Ishikawa (cell line): ENCODE measurements around the gene ASPSCR1.

ENCODE experiments used
- CEBPB ChIP-seq: IDR thresholded peaks from 2 replicates; pipeline ENCODE4 v1.6.1; 2012
- CREB1 ChIP-seq: IDR thresholded peaks from 2 replicates; pipeline ENCODE4 v1.6.1; 2012; ENCODE audit warnings: low read depth
- EGR1 ChIP-seq: IDR thresholded peaks from 2 replicates; pipeline ENCODE4 v1.6.1; 2012
- EP300 ChIP-seq: IDR thresholded peaks from 2 replicates; pipeline ENCODE4 v1.6.1; 2012; ENCODE audit warnings: borderline replicate concordance
- FOXM1 ChIP-seq: IDR thresholded peaks from 2 replicates; pipeline ENCODE4 v1.6.1; 2012; ENCODE audit warnings: low read depth, borderline replicate concordance
- NFIC ChIP-seq: IDR thresholded peaks from 2 replicates; pipeline ENCODE4 v1.6.1; 2012
- RAD21 ChIP-seq: IDR thresholded peaks from 2 replicates; pipeline ENCODE4 v1.6.1; 2012; ENCODE audit warnings: low read depth
- TAF1 ChIP-seq: IDR thresholded peaks from 2 replicates; pipeline ENCODE4 v1.6.1; 2012; ENCODE audit warnings: low read depth, mild to moderate bottlenecking
- TCF12 ChIP-seq: IDR thresholded peaks from 2 replicates; pipeline ENCODE4 v1.6.1; 2012; ENCODE audit warnings: low read depth
- TEAD4 ChIP-seq: IDR thresholded peaks from 2 replicates; pipeline ENCODE4 v1.6.1; 2012
- YY1 ChIP-seq: IDR thresholded peaks from 2 replicates; pipeline ENCODE4 v1.6.1; 2012; ENCODE audit warnings: low read depth
- ZBTB7A ChIP-seq: IDR thresholded peaks from 2 replicates; pipeline ENCODE4 v1.6.1; 2012; ENCODE audit warnings: low read depth
- TF ChIP-seq, protein P1 (sequence below): IDR thresholded peaks from 2 replicates; pipeline ENCODE4 v1.6.1; 2012
- TF ChIP-seq, protein P2 (sequence below): IDR thresholded peaks from 2 replicates; pipeline ENCODE4 v1.6.1; 2012; ENCODE audit warnings: low read depth, mild to moderate bottlenecking
- TF ChIP-seq, protein P3 (sequence below): IDR thresholded peaks from 2 replicates; pipeline ENCODE4 v1.6.1; 2012

The ASPSCR1 gene

DNA sequence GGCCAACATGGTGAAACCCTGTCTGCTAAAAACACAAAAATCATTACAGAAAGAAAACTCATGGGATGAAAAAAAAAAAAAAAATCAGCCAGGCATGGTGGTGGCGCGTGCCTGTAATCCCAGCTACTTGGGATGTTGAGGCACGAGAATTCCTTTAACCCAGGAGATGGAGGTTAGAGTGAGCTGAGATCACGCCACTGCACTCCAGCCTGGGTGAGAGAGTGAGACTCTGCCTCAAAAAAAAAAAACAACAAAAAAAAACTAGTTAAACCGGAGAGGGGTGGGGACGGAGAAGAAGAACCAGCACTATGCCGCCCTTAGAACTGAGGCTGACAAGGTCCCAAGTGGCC lies 9.1 kb upstream of the ASPSCR1 start:
- TF ChIP-seq TCF12 (no peak), YY1 (no peak)

DNA sequence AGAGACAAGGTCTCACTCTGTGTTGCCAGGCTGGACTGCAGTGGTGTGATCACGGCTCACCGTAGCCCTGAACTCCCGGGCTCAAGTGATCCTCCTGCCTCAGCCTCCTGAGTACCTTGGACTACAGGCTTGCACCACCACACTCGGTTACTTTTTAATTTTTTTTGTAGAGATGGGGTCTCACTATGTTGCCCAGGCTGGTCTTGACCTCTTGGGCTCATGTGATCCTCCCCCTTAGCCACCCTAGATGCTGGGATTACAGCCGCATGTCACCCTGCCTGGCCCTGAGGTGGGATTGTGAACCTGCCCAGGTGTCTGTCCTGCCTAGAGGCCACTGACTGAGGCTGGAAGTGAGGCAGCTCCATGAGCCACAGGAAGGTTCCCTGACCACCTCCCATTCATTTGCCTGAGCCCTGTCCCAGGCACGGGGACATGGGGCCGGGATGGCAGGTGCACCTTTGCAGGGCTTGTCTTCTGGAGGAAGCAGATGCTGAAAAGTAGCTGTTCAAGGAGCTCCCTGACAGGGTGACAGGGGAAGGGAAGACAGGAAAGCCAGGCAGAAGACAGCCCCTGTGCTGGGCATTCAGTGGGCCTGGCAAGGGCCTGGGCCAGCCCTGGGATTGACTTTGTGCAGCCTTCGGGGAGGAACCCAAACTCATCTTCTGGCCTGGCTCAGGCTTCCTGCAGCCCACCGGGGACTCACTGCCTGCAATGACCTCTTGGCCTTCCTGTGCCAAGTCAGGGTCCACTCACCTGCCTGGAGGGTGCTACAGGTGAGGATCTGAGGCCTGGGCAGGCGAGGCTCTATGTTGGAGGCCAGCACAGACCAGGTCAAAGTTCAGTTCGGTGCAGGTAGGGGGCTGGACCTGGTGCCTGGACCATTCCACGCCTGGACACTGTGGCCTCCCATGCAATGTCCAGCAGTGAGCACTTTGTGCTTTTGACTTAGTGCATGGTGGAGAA lies 8.3 kb upstream of the ASPSCR1 start:
- no peak for TF ChIP-seq CEBPB
- no peak for TF ChIP-seq CREB1
- TF ChIP-seq TCF12: no peak
- TF ChIP-seq, protein P1, sequence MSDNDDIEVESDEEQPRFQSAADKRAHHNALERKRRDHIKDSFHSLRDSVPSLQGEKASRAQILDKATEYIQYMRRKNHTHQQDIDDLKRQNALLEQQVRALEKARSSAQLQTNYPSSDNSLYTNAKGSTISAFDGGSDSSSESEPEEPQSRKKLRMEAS: no peak
- no peak for TF ChIP-seq NFIC
- TF ChIP-seq, protein P2, sequence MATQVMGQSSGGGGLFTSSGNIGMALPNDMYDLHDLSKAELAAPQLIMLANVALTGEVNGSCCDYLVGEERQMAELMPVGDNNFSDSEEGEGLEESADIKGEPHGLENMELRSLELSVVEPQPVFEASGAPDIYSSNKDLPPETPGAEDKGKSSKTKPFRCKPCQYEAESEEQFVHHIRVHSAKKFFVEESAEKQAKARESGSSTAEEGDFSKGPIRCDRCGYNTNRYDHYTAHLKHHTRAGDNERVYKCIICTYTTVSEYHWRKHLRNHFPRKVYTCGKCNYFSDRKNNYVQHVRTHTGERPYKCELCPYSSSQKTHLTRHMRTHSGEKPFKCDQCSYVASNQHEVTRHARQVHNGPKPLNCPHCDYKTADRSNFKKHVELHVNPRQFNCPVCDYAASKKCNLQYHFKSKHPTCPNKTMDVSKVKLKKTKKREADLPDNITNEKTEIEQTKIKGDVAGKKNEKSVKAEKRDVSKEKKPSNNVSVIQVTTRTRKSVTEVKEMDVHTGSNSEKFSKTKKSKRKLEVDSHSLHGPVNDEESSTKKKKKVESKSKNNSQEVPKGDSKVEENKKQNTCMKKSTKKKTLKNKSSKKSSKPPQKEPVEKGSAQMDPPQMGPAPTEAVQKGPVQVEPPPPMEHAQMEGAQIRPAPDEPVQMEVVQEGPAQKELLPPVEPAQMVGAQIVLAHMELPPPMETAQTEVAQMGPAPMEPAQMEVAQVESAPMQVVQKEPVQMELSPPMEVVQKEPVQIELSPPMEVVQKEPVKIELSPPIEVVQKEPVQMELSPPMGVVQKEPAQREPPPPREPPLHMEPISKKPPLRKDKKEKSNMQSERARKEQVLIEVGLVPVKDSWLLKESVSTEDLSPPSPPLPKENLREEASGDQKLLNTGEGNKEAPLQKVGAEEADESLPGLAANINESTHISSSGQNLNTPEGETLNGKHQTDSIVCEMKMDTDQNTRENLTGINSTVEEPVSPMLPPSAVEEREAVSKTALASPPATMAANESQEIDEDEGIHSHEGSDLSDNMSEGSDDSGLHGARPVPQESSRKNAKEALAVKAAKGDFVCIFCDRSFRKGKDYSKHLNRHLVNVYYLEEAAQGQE: no peak
- no peak for TF ChIP-seq FOXM1
- no peak for TF ChIP-seq EP300
- TF ChIP-seq TEAD4: no peak
- no peak for TF ChIP-seq RAD21
- no peak for TF ChIP-seq ZBTB7A
- no peak for TF ChIP-seq EGR1
- TF ChIP-seq, protein P3, sequence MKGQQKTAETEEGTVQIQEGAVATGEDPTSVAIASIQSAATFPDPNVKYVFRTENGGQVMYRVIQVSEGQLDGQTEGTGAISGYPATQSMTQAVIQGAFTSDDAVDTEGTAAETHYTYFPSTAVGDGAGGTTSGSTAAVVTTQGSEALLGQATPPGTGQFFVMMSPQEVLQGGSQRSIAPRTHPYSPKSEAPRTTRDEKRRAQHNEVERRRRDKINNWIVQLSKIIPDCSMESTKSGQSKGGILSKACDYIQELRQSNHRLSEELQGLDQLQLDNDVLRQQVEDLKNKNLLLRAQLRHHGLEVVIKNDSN: no peak
- TF ChIP-seq YY1: no peak
- no peak for TF ChIP-seq TAF1

DNA sequence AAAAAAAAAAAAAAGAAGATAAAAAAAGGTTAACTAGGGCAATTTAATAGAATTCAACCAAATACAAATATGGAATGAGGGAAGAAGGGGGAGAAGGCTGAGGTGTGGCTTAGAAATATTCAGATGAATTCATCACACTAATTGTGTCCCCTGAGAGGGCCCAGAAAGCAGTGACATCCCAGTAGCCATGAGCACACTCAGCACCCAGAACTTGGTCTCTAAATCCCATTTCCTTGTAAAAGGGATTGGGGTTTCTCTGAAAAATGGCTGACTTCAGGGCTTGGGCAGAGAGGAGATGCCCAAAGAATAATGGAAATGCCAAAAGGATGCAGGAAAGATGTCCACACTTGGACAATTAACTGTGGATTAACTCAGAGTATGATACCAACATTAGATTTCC lies 4.0 kb upstream of the ASPSCR1 start:
- TF ChIP-seq ZBTB7A (no peak), CREB1 (no peak), TCF12 (no peak), EGR1 (no peak), EP300 (no peak), RAD21 (no peak), TEAD4 (no peak)

DNA sequence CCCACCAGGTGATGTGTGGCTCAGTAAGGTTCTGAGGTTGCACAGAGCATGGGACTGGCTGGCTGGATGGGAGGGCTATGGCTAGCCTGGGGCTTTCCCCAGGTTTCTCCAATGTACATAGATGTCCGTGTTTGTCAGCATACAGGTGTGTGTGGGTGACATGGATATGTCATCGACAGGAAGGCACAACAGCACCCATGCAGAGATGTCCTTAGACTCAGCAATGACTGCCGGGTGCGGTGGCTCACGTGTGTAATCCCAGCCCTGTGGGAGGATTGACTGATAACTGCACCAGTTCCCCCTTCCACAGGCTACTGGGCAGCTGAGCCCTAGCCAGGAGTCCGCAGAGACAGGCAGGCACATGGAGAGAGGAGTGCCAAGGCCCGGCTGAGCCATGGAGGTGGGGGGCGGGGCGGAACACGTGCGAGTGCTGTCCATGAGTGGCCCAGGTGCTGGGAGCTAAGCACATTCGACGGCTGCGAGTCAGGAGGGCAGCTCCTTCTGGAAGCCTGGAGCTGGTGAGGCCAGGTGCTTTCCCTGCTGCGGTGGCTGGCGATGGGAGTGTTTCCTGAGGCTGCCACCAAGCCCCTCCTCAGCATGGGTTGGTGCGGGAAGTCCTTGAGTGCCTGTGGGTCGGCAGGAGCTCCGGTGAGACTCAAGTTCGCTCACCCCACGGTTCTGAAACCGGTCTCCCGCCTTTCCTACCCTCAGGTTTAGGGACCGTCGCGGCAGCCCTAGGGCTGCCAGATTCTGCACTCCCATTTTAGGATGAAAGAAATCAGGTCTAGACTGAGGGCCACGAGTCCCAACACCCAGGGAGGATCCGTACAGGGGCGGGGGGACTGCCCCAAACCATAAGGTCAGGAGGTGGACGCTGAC lies 858 bp upstream of the ASPSCR1 start:
- no peak for TF ChIP-seq EGR1
- TF ChIP-seq, protein P1: peak; percentile 89

DNA sequence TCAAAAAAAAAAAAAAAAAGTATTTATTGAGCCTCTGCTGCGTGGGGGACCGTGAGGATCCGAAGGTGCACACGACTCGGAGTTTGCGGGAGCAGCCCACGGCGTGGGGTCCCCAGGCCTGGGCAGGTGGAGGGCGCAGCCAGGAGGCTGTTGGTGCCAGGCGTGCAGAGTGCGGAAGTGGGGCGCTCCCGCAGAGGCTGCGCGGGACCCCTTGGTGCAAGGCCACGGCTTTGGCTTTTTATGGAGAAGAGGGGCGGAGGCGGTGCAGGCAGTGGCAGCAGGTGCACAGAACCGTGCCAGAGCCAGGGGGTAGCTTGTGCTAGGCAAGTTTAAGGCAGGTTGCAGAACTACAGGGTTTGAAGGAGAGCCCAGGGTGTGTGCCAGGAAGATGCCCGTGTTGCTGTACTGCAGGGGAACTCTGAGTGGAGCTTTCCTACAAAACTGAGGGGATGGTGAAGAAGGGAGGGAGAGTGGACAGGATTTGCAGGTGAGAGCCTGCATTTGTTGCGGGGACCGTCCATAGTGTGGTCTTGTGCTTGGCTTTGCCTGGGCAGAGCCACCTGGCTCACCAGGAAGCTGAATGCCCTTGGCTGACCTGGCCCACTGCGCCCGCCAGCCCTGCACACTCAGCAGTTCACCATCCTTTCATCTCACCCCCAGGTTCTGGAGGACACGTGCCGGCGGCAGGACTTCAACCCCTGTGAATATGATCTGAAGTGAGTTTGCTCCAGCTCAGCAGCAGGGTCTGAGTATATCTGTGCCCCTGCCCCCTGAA lies 1.3 kb downstream of the ASPSCR1 start:
- TF ChIP-seq, protein P1: no peak
- TF ChIP-seq NFIC (no peak), RAD21 (no peak)

DNA sequence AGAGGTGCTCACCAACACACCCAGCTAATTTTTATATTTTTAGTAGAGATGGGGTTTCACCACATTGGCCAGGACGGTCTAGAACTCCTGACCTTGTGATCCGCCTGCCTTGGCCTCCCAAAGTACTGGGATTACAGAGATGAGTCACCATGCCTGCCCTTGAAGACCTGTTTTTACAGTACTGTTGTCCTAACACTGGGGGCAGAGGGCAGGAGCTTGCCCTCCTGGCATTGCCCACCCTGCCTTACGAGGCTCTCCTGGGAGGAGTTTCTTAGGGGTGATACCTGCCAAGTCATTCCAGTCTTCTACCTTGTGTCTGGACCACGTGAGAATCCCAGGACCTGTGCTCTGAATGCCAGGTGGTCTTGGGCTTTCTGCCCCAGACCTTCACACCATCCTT lies 2.7 kb downstream of the ASPSCR1 start:
- TF ChIP-seq TEAD4 (no peak), FOXM1 (no peak), NFIC (no peak), EGR1 (no peak), ZBTB7A (no peak), TAF1 (no peak), YY1 (no peak), CEBPB (no peak), TCF12 (no peak), CREB1 (no peak), RAD21 (no peak), EP300 (no peak)
- TF ChIP-seq, protein P3: no peak
- TF ChIP-seq, protein P2: no peak
- TF ChIP-seq, protein P1: no peak
